HEK293 (cell line): ENCODE results near the gene LRRC57.

Experiments
- GLIS1 ChIP-seq: fragments of 450-650 bp; formaldehyde crosslinking; IDR thresholded peaks from 2 replicates; pipeline ENCODE4 v1.5.1; 2016; ENCODE audit warnings: missing biosample characterization, missing genetic modification characterization
- HOXC10 ChIP-seq: sonication (generic); formaldehyde crosslinking; IDR thresholded peaks from 2 replicates; pipeline ENCODE4 v1.8.1; 2023; ENCODE audit warnings: mild to moderate bottlenecking, missing genetic modification reagents
- KLF16 ChIP-seq: fragments of 450-650 bp; formaldehyde crosslinking; IDR thresholded peaks from 2 replicates; pipeline ENCODE4 v1.5.1; 2017; ENCODE audit warnings: missing biosample characterization, missing genetic modification characterization
- YY1 ChIP-seq: fragments of 450-650 bp; formaldehyde crosslinking; IDR thresholded peaks from 2 replicates; pipeline ENCODE4 v1.5.1; 2018; ENCODE audit warnings: missing biosample characterization, missing genetic modification characterization
- YY2 ChIP-seq: fragments of 450-650 bp; formaldehyde crosslinking; IDR thresholded peaks from 2 replicates; pipeline ENCODE4 v1.5.1; 2016; ENCODE audit warnings: missing biosample characterization, missing genetic modification characterization
- ZBTB17 ChIP-seq: fragments of 450-650 bp; formaldehyde crosslinking; IDR thresholded peaks from 2 replicates; pipeline ENCODE4 v1.5.1; 2016; ENCODE audit warnings: missing biosample characterization, missing genetic modification characterization
- ZBTB7A ChIP-seq: fragments of 450-650 bp; formaldehyde crosslinking; IDR thresholded peaks from 2 replicates; pipeline ENCODE4 v1.5.1; 2016; ENCODE audit warnings: low read depth, missing biosample characterization, missing genetic modification characterization
- ZFP3 ChIP-seq: fragments of 450-650 bp; formaldehyde crosslinking; IDR thresholded peaks from 2 replicates; pipeline ENCODE4 v1.5.1; 2016; ENCODE audit warnings: low read depth, missing biosample characterization, missing genetic modification characterization
- ZNF174 ChIP-seq: fragments of 450-650 bp; formaldehyde crosslinking; IDR thresholded peaks from 2 replicates; pipeline ENCODE4 v1.5.0; 2017; ENCODE audit warnings: missing biosample characterization, mild to moderate bottlenecking, missing genetic modification characterization
- ZNF214 ChIP-seq: fragments of 450-650 bp; formaldehyde crosslinking; IDR thresholded peaks from 2 replicates; pipeline ENCODE4 v1.5.1; 2017; ENCODE audit warnings: missing biosample characterization, mild to moderate bottlenecking, missing genetic modification characterization, borderline replicate concordance
- ZNF221 ChIP-seq: fragments of 450-650 bp; formaldehyde crosslinking; IDR thresholded peaks from 2 replicates; pipeline ENCODE4 v1.5.1; 2017; ENCODE audit warnings: missing biosample characterization, missing genetic modification characterization, borderline replicate concordance
- ZNF391 ChIP-seq: fragments of 450-650 bp; formaldehyde crosslinking; IDR thresholded peaks from 2 replicates; pipeline ENCODE4 v1.5.1; 2016; ENCODE audit warnings: low read depth, missing biosample characterization, missing genetic modification characterization, borderline replicate concordance
- ZNF404 ChIP-seq: fragments of 450-650 bp; formaldehyde crosslinking; IDR thresholded peaks from 2 replicates; pipeline ENCODE4 v1.5.1; 2017; ENCODE audit warnings: missing biosample characterization, missing genetic modification characterization
- ZNF433 ChIP-seq: fragments of 450-650 bp; formaldehyde crosslinking; IDR thresholded peaks from 2 replicates; pipeline ENCODE4 v1.5.1; 2016; ENCODE audit warnings: missing biosample characterization, missing genetic modification characterization, low read depth
- ZNF558 ChIP-seq: fragments of 450-650 bp; formaldehyde crosslinking; IDR thresholded peaks from 2 replicates; pipeline ENCODE4 v1.5.1; 2016; ENCODE audit warnings: missing biosample characterization, missing genetic modification characterization
- ZNF561 ChIP-seq: fragments of 450-650 bp; IDR thresholded peaks from 2 replicates; pipeline ENCODE4 v1.5.1; 2018; ENCODE audit warnings: missing biosample characterization, missing genetic modification characterization, borderline replicate concordance
- ZNF623 ChIP-seq: fragments of 450-650 bp; formaldehyde crosslinking; IDR thresholded peaks from 2 replicates; pipeline ENCODE4 v1.5.1; 2016; ENCODE audit warnings: missing biosample characterization, missing genetic modification characterization
- ZNF670 ChIP-seq: fragments of 450-650 bp; formaldehyde crosslinking; IDR thresholded peaks from 2 replicates; pipeline ENCODE4 v1.5.1; 2016; ENCODE audit warnings: missing biosample characterization, missing genetic modification characterization, low read depth
- ZNF747 ChIP-seq: fragments of 450-650 bp; formaldehyde crosslinking; IDR thresholded peaks from 2 replicates; pipeline ENCODE4 v1.5.1; 2016; ENCODE audit warnings: missing biosample characterization, missing genetic modification characterization
- ZNF768 ChIP-seq: fragments of 450-650 bp; formaldehyde crosslinking; IDR thresholded peaks from 2 replicates; pipeline ENCODE4 v1.5.1; 2018; ENCODE audit warnings: missing biosample characterization, mild to moderate bottlenecking, missing genetic modification characterization
- ZXDB ChIP-seq: fragments of 450-650 bp; formaldehyde crosslinking; IDR thresholded peaks from 2 replicates; pipeline ENCODE4 v1.5.1; 2016; ENCODE audit warnings: missing biosample characterization, missing genetic modification characterization
- TF ChIP-seq, protein P1 (sequence below): fragments of 450-650 bp; formaldehyde crosslinking; IDR thresholded peaks from 2 replicates; pipeline ENCODE4 v1.5.1; 2016; ENCODE audit warnings: missing biosample characterization, missing genetic modification characterization
- TF ChIP-seq, protein P2 (sequence below): fragments of 450-650 bp; formaldehyde crosslinking; IDR thresholded peaks from 2 replicates; pipeline ENCODE4 v1.5.1; 2017; ENCODE audit warnings: missing biosample characterization, missing genetic modification characterization
- TF ChIP-seq, protein P3 (sequence below): fragments of 450-650 bp; formaldehyde crosslinking; optimal IDR thresholded peaks from 2 replicates; pipeline ENCODE3; 2016; ENCODE audit warnings: missing biosample characterization, mild to moderate bottlenecking, missing genetic modification characterization
- TF ChIP-seq, protein P4 (sequence below): fragments of 450-650 bp; formaldehyde crosslinking; IDR thresholded peaks from 2 replicates; pipeline ENCODE4 v1.5.1; 2017; ENCODE audit warnings: missing biosample characterization, missing genetic modification characterization
- TF ChIP-seq, protein P5 (sequence below): fragments of 450-650 bp; formaldehyde crosslinking; IDR thresholded peaks from 2 replicates; pipeline ENCODE4 v1.5.1; 2016; ENCODE audit warnings: missing biosample characterization, missing genetic modification characterization
- TF ChIP-seq, protein P6 (sequence below): fragments of 450-650 bp; formaldehyde crosslinking; IDR thresholded peaks from 2 replicates; pipeline ENCODE4 v1.5.0; 2017; ENCODE audit warnings: missing biosample characterization, missing genetic modification characterization, borderline replicate concordance
- TF ChIP-seq, protein P7 (sequence below): fragments of 450-650 bp; formaldehyde crosslinking; IDR thresholded peaks from 2 replicates; pipeline ENCODE4 v1.5.1; 2016; ENCODE audit warnings: missing biosample characterization, missing genetic modification characterization

LRRC57 gene

DNA sequence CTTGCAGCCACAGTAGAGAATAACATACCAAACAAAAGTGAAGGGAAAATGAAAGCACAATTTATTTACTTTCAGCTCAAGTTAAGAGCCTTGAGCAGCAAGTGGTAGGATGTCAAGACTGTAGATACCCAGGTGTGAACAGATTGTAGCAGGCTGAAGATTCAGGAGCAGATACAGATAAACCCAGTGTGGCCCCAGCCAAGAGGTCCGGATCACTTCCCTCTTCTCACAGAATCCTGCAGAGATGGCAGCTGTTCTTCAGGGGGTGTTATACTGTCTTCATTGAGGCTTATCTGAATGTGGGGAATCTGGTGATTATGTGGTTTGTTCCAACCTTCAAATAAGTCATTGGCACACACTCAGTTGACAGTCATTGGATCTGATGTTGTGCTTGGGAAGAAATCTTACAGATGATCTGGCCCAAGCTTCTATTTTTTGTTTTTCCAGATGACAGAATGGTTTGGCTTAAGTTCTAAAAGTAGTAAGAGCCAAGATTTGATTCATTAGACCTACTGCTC lies 29.0 kb upstream of the LRRC57 start (continued):
- TF ChIP-seq, protein P1, sequence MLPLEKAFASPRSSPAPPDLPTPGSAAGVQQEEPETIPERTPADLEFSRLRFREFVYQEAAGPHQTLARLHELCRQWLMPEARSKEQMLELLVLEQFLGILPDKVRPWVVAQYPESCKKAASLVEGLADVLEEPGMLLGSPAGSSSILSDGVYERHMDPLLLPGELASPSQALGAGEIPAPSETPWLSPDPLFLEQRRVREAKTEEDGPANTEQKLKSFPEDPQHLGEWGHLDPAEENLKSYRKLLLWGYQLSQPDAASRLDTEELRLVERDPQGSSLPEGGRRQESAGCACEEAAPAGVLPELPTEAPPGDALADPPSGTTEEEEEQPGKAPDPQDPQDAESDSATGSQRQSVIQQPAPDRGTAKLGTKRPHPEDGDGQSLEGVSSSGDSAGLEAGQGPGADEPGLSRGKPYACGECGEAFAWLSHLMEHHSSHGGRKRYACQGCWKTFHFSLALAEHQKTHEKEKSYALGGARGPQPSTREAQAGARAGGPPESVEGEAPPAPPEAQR (tag by site-specific recombination) = no peak
- TF ChIP-seq ZBTB17 (tag by site-specific recombination) = no peak
- TF ChIP-seq, protein P2, sequence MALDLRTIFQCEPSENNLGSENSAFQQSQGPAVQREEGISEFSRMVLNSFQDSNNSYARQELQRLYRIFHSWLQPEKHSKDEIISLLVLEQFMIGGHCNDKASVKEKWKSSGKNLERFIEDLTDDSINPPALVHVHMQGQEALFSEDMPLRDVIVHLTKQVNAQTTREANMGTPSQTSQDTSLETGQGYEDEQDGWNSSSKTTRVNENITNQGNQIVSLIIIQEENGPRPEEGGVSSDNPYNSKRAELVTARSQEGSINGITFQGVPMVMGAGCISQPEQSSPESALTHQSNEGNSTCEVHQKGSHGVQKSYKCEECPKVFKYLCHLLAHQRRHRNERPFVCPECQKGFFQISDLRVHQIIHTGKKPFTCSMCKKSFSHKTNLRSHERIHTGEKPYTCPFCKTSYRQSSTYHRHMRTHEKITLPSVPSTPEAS (tag by site-specific recombination) = no peak
- TF ChIP-seq HOXC10 = no peak
- TF ChIP-seq, protein P3, sequence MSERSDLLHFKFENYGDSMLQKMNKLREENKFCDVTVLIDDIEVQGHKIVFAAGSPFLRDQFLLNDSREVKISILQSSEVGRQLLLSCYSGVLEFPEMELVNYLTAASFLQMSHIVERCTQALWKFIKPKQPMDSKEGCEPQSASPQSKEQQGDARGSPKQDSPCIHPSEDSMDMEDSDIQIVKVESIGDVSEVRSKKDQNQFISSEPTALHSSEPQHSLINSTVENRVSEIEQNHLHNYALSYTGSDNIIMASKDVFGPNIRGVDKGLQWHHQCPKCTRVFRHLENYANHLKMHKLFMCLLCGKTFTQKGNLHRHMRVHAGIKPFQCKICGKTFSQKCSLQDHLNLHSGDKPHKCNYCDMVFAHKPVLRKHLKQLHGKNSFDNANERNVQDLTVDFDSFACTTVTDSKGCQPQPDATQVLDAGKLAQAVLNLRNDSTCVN (tag by site-specific recombination) = no peak
- no peak for TF ChIP-seq ZNF433 (tag by site-specific recombination)
- TF ChIP-seq ZXDB = peak; percentile 42; the same call in 1 of the 2 replicates
- TF ChIP-seq ZNF561 (tag by site-specific recombination) = no peak
- TF ChIP-seq, protein P4, sequence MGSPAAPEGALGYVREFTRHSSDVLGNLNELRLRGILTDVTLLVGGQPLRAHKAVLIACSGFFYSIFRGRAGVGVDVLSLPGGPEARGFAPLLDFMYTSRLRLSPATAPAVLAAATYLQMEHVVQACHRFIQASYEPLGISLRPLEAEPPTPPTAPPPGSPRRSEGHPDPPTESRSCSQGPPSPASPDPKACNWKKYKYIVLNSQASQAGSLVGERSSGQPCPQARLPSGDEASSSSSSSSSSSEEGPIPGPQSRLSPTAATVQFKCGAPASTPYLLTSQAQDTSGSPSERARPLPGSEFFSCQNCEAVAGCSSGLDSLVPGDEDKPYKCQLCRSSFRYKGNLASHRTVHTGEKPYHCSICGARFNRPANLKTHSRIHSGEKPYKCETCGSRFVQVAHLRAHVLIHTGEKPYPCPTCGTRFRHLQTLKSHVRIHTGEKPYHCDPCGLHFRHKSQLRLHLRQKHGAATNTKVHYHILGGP = no peak
- no peak for TF ChIP-seq ZNF214 (tag by site-specific recombination)
- no peak for TF ChIP-seq ZNF391 (tag by site-specific recombination)
- TF ChIP-seq ZNF623 (tag by site-specific recombination) = no peak
- TF ChIP-seq ZFP3 (tag by site-specific recombination) = no peak
- TF ChIP-seq KLF16 (tag by site-specific recombination) = no peak
- TF ChIP-seq ZNF221 (tag by site-specific recombination) = no peak
- no peak for TF ChIP-seq ZNF558 (tag by site-specific recombination)
- no peak for TF ChIP-seq YY1
- TF ChIP-seq ZNF768 (tag by site-specific recombination) = no peak
- TF ChIP-seq ZNF404 = no peak
- TF ChIP-seq, protein P5, sequence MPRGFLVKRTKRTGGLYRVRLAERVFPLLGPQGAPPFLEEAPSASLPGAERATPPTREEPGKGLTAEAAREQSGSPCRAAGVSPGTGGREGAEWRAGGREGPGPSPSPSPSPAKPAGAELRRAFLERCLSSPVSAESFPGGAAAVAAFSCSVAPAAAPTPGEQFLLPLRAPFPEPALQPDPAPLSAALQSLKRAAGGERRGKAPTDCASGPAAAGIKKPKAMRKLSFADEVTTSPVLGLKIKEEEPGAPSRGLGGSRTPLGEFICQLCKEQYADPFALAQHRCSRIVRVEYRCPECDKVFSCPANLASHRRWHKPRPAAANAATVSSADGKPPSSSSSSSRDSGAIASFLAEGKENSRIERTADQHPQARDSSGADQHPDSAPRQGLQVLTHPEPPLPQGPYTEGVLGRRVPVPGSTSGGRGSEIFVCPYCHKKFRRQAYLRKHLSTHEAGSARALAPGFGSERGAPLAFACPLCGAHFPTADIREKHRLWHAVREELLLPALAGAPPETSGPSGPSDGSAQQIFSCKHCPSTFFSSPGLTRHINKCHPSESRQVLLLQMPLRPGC (tag by site-specific recombination) = no peak
- TF ChIP-seq YY2 (tag by site-specific recombination) = no peak
- no peak for TF ChIP-seq ZNF747 (tag by site-specific recombination)
- peak; percentile 34 for TF ChIP-seq GLIS1 (tag by site-specific recombination)
- TF ChIP-seq, protein P6, sequence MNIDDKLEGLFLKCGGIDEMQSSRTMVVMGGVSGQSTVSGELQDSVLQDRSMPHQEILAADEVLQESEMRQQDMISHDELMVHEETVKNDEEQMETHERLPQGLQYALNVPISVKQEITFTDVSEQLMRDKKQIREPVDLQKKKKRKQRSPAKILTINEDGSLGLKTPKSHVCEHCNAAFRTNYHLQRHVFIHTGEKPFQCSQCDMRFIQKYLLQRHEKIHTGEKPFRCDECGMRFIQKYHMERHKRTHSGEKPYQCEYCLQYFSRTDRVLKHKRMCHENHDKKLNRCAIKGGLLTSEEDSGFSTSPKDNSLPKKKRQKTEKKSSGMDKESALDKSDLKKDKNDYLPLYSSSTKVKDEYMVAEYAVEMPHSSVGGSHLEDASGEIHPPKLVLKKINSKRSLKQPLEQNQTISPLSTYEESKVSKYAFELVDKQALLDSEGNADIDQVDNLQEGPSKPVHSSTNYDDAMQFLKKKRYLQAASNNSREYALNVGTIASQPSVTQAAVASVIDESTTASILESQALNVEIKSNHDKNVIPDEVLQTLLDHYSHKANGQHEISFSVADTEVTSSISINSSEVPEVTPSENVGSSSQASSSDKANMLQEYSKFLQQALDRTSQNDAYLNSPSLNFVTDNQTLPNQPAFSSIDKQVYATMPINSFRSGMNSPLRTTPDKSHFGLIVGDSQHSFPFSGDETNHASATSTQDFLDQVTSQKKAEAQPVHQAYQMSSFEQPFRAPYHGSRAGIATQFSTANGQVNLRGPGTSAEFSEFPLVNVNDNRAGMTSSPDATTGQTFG (tag by site-specific recombination) = no peak
- TF ChIP-seq ZBTB7A (tag by site-specific recombination) = no peak
- TF ChIP-seq, protein P7, sequence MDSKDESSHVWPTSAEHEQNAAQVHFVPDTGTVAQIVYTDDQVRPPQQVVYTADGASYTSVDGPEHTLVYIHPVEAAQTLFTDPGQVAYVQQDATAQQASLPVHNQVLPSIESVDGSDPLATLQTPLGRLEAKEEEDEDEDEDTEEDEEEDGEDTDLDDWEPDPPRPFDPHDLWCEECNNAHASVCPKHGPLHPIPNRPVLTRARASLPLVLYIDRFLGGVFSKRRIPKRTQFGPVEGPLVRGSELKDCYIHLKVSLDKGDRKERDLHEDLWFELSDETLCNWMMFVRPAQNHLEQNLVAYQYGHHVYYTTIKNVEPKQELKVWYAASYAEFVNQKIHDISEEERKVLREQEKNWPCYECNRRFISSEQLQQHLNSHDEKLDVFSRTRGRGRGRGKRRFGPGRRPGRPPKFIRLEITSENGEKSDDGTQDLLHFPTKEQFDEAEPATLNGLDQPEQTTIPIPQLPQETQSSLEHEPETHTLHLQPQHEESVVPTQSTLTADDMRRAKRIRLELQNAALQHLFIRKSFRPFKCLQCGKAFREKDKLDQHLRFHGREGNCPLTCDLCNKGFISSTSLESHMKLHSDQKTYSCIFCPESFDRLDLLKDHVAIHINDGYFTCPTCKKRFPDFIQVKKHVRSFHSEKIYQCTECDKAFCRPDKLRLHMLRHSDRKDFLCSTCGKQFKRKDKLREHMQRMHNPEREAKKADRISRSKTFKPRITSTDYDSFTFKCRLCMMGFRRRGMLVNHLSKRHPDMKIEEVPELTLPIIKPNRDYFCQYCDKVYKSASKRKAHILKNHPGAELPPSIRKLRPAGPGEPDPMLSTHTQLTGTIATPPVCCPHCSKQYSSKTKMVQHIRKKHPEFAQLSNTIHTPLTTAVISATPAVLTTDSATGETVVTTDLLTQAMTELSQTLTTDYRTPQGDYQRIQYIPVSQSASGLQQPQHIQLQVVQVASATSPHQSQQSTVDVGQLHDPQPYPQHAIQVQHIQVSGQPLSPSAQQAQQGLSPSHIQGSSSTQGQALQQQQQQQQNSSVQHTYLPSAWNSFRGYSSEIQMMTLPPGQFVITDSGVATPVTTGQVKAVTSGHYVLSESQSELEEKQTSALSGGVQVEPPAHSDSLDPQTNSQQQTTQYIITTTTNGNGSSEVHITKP = peak; percentile 82
- no peak for TF ChIP-seq ZNF670 (tag by site-specific recombination)
- no peak for TF ChIP-seq ZNF174 (tag by site-specific recombination)
